Measurements from ENCODE around the gene KIAA0319L.

KIAA0319L gene

DNA sequence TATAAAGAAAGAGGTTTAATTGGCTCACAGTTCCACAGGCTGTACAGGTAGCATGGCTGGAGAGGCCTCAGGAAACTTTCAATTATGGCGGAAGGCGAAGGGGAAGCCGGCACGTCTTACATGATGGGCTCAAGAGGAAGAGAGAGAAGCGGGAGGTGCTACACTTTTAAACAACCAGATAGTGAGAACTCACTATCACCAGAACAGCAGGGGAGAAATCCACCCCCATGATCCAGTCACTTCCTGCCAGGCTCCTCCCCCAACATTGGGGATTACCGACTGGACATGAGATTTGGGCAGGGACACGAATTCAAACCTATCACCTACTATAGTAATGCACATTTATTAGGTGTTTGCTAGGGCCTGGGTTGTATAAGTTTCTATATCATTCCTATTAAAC, 170.9 kb downstream of the KIAA0319L start:
- no peak for DNase-seq (ENCODE audit: low read depth in 3 of 3)

All from stimulated activated CD4-positive, alpha-beta T cell treated with anti-CD3 and anti-CD28 coated beads, TNF-alpha, amount 100 ng/mL, for 48 hours (primary cell).